GM19463 (cell line): ENCODE measurements around the gene SIX6.
"Not testable (repeated sequence)": the region's sequence is repeated elsewhere in the genome, so short reads cannot be mapped to it uniquely, and the experiment has no call there.

Experiments
- ATAC-seq: cut with Tn5 transposase; IDR thresholded peaks from one replicate; pipeline ENCODE4 v1.9.1; 2021; ENCODE audit warnings: mild to moderate bottlenecking, moderate library complexity; ENCODE audit not compliant: unreplicated experiment

The SIX6 gene

GRCh38 chr14:60508707-60509437, at the start of gene SIX6:
SIX6 (plus strand) TSS chr14:60509146; CDS start chr14:60509399, 253 bp downstream.
- ATAC-seq = no peak

GRCh38 chr14:60480248-60480647, 28.7 kb upstream of the SIX6 start:
- not testable (repeated sequence) for ATAC-seq

- no peak for ATAC-seq
Observed at GRCh38 chr14:60482743-60483142, 26.2 kb upstream of the SIX6 start.

GRCh38 chr14:60485057-60485597, 23.8 kb upstream of the SIX6 start:
- ATAC-seq = no peak

GRCh38 chr14:60485598-60486251, 23.2 kb upstream of the SIX6 start, which contains the start of gene C14orf39:
C14orf39 (minus strand) TSS chr14:60486063; CDS start chr14:60485078, 985 bp downstream.
- ATAC-seq = no peak

- ATAC-seq = no peak
Observed at GRCh38 chr14:60487211-60487610, 21.7 kb upstream of the SIX6 start.

GRCh38 chr14:60488175-60488574, 20.8 kb upstream of the SIX6 start:
- no peak for ATAC-seq

DNA sequence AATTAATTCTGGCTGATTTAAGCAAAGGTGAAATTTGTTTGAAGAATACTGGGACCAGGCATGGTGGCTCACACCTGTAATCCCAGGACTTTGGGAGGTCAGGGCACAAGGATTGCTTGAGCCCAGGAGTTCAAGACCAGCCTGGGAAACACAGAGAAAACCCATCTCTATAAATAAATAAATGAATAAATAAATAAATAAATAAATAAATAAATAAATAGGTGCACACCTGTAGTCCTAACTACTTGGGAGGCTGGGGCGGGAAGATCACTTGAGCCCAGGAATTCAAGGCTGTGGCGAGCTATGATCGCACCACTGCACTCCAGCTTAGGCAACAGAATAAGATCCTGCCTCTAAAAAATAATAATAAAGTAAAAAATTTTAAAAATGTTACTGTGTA, 18.7 kb upstream of the SIX6 start:
- ATAC-seq = no peak

- ATAC-seq = no peak
Observed at GRCh38 chr14:60495946-60496345, 13.0 kb upstream of the SIX6 start.

GRCh38 chr14:60502541-60502940, 6.4 kb upstream of the SIX6 start:
- no peak for ATAC-seq

GRCh38 chr14:60505448-60505847, 3.5 kb upstream of the SIX6 start:
- no peak for ATAC-seq

DNA sequence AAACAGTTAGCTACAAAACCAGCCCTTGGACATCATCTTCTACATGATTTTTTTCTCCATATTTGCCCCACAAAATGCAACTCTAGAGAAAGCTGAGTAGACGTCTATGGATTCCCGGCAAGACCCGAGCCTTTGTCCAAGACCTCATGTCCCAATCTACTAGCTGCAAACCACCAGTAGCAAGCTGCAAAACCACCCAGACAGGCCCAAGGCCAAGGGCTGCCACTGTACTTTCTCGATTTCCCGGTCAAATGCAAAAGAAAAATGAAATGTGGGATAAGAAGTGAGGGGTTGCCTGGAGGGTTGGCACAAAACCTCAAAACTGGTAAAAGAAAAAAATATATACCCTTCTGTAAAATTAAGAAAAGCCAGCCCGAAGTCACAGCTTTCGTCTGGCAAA, 2.9 kb upstream of the SIX6 start:
- no peak for ATAC-seq

- ATAC-seq = no peak
Observed at GRCh38 chr14:60506462-60506984, 2.4 kb upstream of the SIX6 start.

DNA sequence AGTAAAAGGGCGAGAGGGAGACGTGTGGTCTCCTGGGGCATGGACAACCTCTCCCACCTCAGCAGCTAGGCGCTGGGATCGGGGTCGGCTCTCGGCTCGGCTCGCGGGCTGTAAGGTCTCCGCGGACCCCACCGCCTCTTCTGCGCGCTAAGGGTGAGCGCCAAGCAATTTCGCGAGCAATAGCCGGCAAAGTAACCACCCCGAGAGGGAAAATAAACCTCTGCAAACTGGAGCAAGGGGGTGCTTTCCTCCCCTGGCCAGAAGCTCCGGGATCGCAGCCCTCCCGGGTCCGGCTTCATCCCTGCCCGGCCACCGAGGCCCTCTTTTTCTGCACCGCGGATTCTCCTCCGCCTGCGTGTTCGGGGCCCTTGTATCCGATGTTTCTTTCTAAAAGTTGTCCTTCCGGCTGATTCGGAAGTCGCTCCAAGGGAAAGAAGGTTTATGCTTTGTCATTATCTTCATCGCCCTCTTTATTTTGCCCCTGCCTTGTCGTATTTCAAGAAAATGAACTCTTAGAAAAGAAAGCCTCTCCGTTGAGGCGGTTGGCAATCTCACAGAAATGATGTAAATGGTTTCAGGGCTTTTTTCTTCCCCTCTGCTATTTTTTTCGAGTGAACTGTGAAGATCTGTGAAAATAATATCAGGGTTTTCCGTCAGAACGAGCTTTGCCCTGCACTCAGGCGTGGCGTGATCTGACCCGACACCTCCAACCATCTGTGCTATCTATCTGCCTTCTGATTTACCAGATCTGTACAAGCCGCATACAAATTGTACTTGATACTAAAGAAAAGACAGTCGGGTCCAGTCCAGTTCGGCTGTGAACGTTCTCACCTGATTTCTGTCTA, 1.7 kb upstream of the SIX6 start:
- ATAC-seq = no peak

GRCh38 chr14:60508363-60508706, 611 bp upstream of the SIX6 start:
- ATAC-seq = no peak

GRCh38 chr14:60509438-60510253, 700 bp downstream of the SIX6 start:
- no peak for ATAC-seq

DNA sequence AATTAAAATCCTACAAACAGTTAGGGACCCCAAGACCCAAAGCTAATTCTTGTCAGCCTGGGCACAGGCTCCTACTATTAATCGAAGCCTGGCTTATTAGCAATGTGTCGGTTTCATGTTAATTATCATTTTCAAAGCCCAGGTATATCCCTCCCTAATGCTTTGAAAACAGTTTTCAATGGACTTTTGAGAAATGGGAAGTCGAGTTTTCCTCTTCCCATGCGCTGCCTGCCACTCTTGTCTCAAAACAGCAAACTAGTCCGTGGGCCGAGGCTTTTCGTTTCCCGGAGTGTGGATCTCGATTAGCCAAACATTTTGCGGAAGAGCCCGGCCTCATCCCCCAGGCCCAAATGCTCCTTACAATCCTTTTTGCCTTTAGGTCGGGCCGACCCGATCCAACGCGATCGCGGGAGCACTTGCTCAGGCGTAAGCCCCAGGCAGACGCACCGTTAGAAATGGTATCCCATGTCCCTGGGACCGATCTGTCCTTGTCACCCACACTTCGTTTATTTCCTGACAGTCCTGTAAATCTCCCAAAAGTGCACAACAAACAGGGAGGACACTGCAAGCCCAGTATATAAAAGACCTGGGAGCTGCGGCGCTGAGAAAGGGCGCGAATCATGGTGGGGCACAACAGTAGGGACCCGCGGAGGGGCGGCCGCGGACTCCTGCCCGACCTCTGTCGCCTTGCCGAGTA, 1.5 kb downstream of the SIX6 start:
- no peak for ATAC-seq

DNA sequence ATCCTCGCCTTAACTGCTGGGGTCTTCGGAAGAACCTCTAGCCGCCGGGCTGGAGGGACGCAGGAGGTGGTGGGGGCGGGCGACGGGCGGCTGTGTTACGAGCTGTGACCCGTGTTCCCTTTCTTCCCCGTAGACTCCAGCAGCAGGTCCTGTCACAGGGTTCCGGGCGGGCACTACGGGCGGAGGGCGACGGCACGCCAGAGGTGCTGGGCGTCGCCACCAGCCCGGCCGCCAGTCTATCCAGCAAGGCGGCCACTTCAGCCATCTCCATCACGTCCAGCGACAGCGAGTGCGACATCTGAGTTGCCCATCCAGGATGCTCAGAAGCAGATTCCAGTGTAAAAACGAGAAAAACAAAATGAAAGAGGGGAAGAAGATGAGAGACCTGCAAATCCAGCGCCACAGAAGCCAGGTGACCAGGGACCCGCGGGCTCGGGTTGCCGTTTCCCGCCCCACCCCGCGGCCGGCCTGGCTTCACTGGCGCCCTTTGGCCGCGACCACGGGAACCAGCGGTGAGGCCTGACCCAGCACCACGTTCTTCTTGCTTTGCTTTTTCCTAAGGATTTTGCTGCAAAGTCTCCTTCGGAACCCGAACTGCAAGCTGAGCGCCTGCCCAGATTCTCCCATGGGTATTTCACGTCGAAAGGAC, 2.1 kb downstream of the SIX6 start:
- no peak for ATAC-seq

DNA sequence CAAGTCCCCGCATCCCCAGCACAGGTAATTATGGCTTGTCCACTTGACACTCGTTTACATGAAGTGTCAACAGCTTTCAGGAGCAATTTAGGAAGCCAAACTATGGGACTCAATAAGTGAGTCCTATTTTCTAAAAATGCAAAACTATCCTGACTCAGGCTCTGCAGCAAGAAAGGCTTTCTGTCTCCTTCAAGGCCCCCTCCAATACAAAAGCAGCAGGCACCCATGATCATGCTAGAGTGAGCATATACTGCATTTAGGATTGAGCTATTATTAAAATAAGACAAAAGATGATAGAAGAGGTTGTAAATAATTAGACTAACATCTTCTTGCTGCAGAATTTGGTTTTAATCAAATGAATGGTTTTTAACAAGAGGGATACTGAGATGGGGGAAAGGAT, 3.2 kb downstream of the SIX6 start:
- no peak for ATAC-seq
